Calu3 (cell line): ENCODE results near the gene C19orf44. TPM values are rescaled to one million over a fixed set of nuclear protein-coding genes. Genes with fewer than 3 reads are reported as not detected.

Source experiments
- BruUV-seq: library from RNA; stranded (reverse); fragments of 400-500 nt; replicated peaks from 2 replicates; lab custom pipeline; 2021; lab: Mats Ljungman, UMichigan
- CTCF ChIA-PET: fragments of 300-600 bp; sonication (Branson Sonifier 250); formaldehyde crosslinking; loops from one replicate; lab custom pipeline; 2022; ENCODE audit warnings: antibody characterized with exemption; lab: Charles Lee
- DNase-seq: peaks from one replicate; pipeline ENCODE4 v3.0.0; 2022
- H3K27ac Mint-ChIP-seq: one replicate; pipeline ENCODE4 v1.8.0; 2022; ENCODE audit warnings: mixed read lengths; ENCODE audit not compliant: unreplicated experiment
- H3K27me3 Mint-ChIP-seq: one replicate; pipeline ENCODE4 v1.8.0; 2022; ENCODE audit warnings: mixed read lengths; ENCODE audit not compliant: unreplicated experiment
- H3K36me3 Mint-ChIP-seq: one replicate; pipeline ENCODE4 v1.8.0; 2022; ENCODE audit warnings: mild to moderate bottlenecking, moderate library complexity, mixed read lengths; ENCODE audit not compliant: insufficient read depth, unreplicated experiment
- H3K4me1 Mint-ChIP-seq: one replicate; pipeline ENCODE4 v1.8.0; 2022; ENCODE audit warnings: mild to moderate bottlenecking, low read depth, mixed read lengths; ENCODE audit not compliant: unreplicated experiment
- H3K4me3 Mint-ChIP-seq: one replicate; pipeline ENCODE4 v1.8.0; 2022; ENCODE audit warnings: mild to moderate bottlenecking, low read depth, moderate library complexity, mixed read lengths; ENCODE audit not compliant: unreplicated experiment
- H3K9me3 Mint-ChIP-seq: one replicate; pipeline ENCODE4 v1.8.0; 2022; ENCODE audit warnings: low read depth, mixed read lengths; ENCODE audit not compliant: unreplicated experiment
- CTCF ChIP-seq: fragments of 200-600 bp; IDR thresholded peaks from one replicate; pipeline ENCODE4 v1.8.0; 2022; ENCODE audit warnings: antibody characterized with exemption; ENCODE audit not compliant: unreplicated experiment
- intact Hi-C: fragments of 100-400 bp; cut with micrococcal nuclease; formaldehyde crosslinking; loops from one replicate; pipeline ENCODE4 v1.10.0; 2022; ENCODE audit not compliant: unreplicated experiment
- total RNA-seq: library from RNA; stranded (reverse); gene quantifications from 2 replicates; pipeline ENCODE4 v1.2.3, GENCODE V29; 2022

Gene C19orf44
- total RNA-seq, 1 experiment from 2014 or later = 4.5 TPM

GRCh38 chr19:16527971-16528521, 31.9 kb downstream of the C19orf44 start:
- Mint-ChIP-seq H3K36me3 (peaks cover 54% of the 10 kb centered on the region), H3K4me1 (no peaks in the 10 kb centered on the region), H3K27me3 (no peaks in the 10 kb centered on the region), H3K9me3 (no peaks in the 10 kb centered on the region), H3K4me3 (no peak overlapping the region), H3K27ac (no peak overlapping the region)
- intact Hi-C loops = no loop called here
- peak; percentile 30 for TF ChIP-seq CTCF
- CTCF ChIA-PET = interaction anchor here (0.9 kb wide), 1 partner anchor 41 kb away, joined by 3 read pairs; no protein-coding TSS in a partner anchor
- BruUV-seq = no TSS peak
- no peak for DNase-seq

GRCh38 chr19:16529466-16530144, 33.4 kb downstream of the C19orf44 start:
- Mint-ChIP-seq H3K9me3 (no peaks in the 10 kb centered on the region), H3K4me3 (no peak overlapping the region), H3K36me3 (peaks cover 60% of the 10 kb centered on the region), H3K27ac (no peak overlapping the region), H3K27me3 (no peaks in the 10 kb centered on the region), H3K4me1 (no peaks in the 10 kb centered on the region)
- no peak for DNase-seq
- CTCF ChIA-PET = no interaction called here
- intact Hi-C loops = no loop called here
- BruUV-seq = no TSS peak
- TF ChIP-seq CTCF = no peak

GRCh38 chr19:16530540-16531379, 34.6 kb downstream of the C19orf44 start:
- no TSS peak for BruUV-seq
- intact Hi-C loops = no loop called here
- no peak for TF ChIP-seq CTCF
- H3K36me3 Mint-ChIP-seq = peaks cover 53% of the 10 kb centered on the region
- H3K27me3 Mint-ChIP-seq = no peaks in the 10 kb centered on the region
- no peaks in the 10 kb centered on the region for H3K4me1 Mint-ChIP-seq
- H3K27ac Mint-ChIP-seq = no peak overlapping the region
- no peak overlapping the region for H3K4me3 Mint-ChIP-seq
- CTCF ChIA-PET = no interaction called here
- no peaks in the 10 kb centered on the region for H3K9me3 Mint-ChIP-seq
- DNase-seq = no peak

- TF ChIP-seq CTCF = no peak
- H3K27me3 Mint-ChIP-seq = no peaks in the 10 kb centered on the region
- no peaks in the 10 kb centered on the region for H3K9me3 Mint-ChIP-seq
- H3K27ac Mint-ChIP-seq = no peak overlapping the region
- H3K36me3 Mint-ChIP-seq = peaks cover 54% of the 10 kb centered on the region
- BruUV-seq = no TSS peak
- CTCF ChIA-PET = no interaction called here
- H3K4me3 Mint-ChIP-seq = no peak overlapping the region
- intact Hi-C loops = no loop called here
- H3K4me1 Mint-ChIP-seq = no peaks in the 10 kb centered on the region
- DNase-seq = no peak
Measured at GRCh38 chr19:16531380-16531669, 35.1 kb downstream of the C19orf44 start.
